H9 (cell line): ENCODE data around the gene VPS16. TPM values are rescaled to one million over a fixed set of nuclear protein-coding genes. Genes with fewer than 3 reads are reported as not detected.

ENCODE experiments used
- DNase-seq: peaks from one replicate; pipeline ENCODE4 v3.0.0-alpha.2; 2017
- H2AFZ ChIP-seq: one replicate; pipeline ENCODE4 v1.6.1; 2013; ENCODE audit warnings: mild to moderate bottlenecking, low read length, control low read depth, moderate library complexity
- H2AK5ac ChIP-seq: 2 replicates; pipeline ENCODE4 v1.6.1; 2013; ENCODE audit warnings: low read length, control low read depth, mixed read lengths; ENCODE audit not compliant: insufficient read length
- H2BK120ac ChIP-seq: one replicate; pipeline ENCODE4 v1.6.1; 2013; ENCODE audit warnings: low read depth, mild to moderate bottlenecking, low read length, control low read depth, inconsistent platforms; ENCODE audit not compliant: poor library complexity, severe bottlenecking
- H2BK12ac ChIP-seq: 2 replicates; pipeline ENCODE4 v1.6.1; 2013; ENCODE audit warnings: low read length, control low read depth, mixed read lengths, low read depth; ENCODE audit not compliant: insufficient read length
- H2BK15ac ChIP-seq: 2 replicates; pipeline ENCODE4 v1.6.1; 2013; ENCODE audit warnings: low read depth, low read length, control low read depth
- H2BK20ac ChIP-seq: one replicate; pipeline ENCODE4 v1.6.1; 2013; ENCODE audit warnings: low read depth, mild to moderate bottlenecking, low read length, control low read depth, inconsistent platforms; ENCODE audit not compliant: poor library complexity, severe bottlenecking
- H2BK5ac ChIP-seq: 2 replicates; pipeline ENCODE4 v1.6.1; 2013; ENCODE audit warnings: low read length, control low read depth, mixed read lengths; ENCODE audit not compliant: insufficient read length
- H3K14ac ChIP-seq: 2 replicates; pipeline ENCODE4 v1.6.1; 2013; ENCODE audit warnings: low read length, control low read depth; ENCODE audit not compliant: insufficient read depth
- H3K18ac ChIP-seq: 2 replicates; pipeline ENCODE4 v1.6.1; 2013; ENCODE audit warnings: low read depth, mild to moderate bottlenecking, mixed read lengths, low read length, control low read depth; ENCODE audit not compliant: insufficient read length
- H3K23ac ChIP-seq: 2 replicates; pipeline ENCODE4 v1.6.1; 2013; ENCODE audit warnings: low read length, control low read depth, mixed read lengths, low read depth; ENCODE audit not compliant: insufficient read length
- H3K23me2 ChIP-seq: 2 replicates; pipeline ENCODE4 v1.6.1; 2013; ENCODE audit warnings: low read depth, mild to moderate bottlenecking, mixed read lengths, low read length, control low read depth; ENCODE audit not compliant: insufficient read length, poor library complexity, severe bottlenecking
- H3K27ac ChIP-seq: 2 replicates; pipeline ENCODE4 v1.5.1; 2013; ENCODE audit warnings: low read length, control low read depth, mixed read lengths, low read depth; ENCODE audit not compliant: insufficient read length
- H3K27me3 ChIP-seq: 2 replicates; pipeline ENCODE4 v1.6.1; 2013; ENCODE audit warnings: low read length, control low read depth, inconsistent platforms; ENCODE audit not compliant: insufficient read depth
- H3K4ac ChIP-seq: 2 replicates; pipeline ENCODE4 v1.6.1; 2013; ENCODE audit warnings: low read depth, mild to moderate bottlenecking, control low read depth, inconsistent platforms, low read length, moderate library complexity
- H3K4me1 ChIP-seq: 2 replicates; pipeline ENCODE4 v1.6.1; 2013; ENCODE audit warnings: low read length, control low read depth, inconsistent platforms; ENCODE audit not compliant: insufficient read depth
- H3K4me2 ChIP-seq: 2 replicates; pipeline ENCODE4 v1.6.1; 2013; ENCODE audit warnings: low read length, control low read depth, mixed read lengths; ENCODE audit not compliant: insufficient read length, insufficient read depth
- H3K56ac ChIP-seq: 2 replicates; pipeline ENCODE4 v1.6.1; 2013; ENCODE audit warnings: low read depth, mild to moderate bottlenecking, mixed read lengths, low read length, control low read depth; ENCODE audit not compliant: insufficient read length
- H3K79me1 ChIP-seq: 2 replicates; pipeline ENCODE4 v1.6.1; 2013; ENCODE audit warnings: low read depth, mild to moderate bottlenecking, moderate library complexity, low read length, control low read depth, inconsistent platforms; ENCODE audit not compliant: insufficient read depth, poor library complexity, severe bottlenecking
- H3K79me2 ChIP-seq: 2 replicates; pipeline ENCODE4 v1.6.1; 2013; ENCODE audit warnings: low read length, control low read depth, inconsistent platforms; ENCODE audit not compliant: insufficient read depth
- H3K9ac ChIP-seq: 2 replicates; pipeline ENCODE4 v1.6.1; 2013; ENCODE audit warnings: low read length, control low read depth, mixed read lengths; ENCODE audit not compliant: insufficient read length; ENCODE audit errors: extremely low read depth
- H3K9me3 ChIP-seq: one replicate; pipeline ENCODE4 v1.6.1; 2013; ENCODE audit warnings: low read depth, low read length, inconsistent platforms; ENCODE audit not compliant: control insufficient read depth
- H3T11ph ChIP-seq: one replicate; pipeline ENCODE4 v1.6.1; 2013; ENCODE audit warnings: mild to moderate bottlenecking, low read length, control low read depth, inconsistent platforms
- H4K20me1 ChIP-seq: one replicate; pipeline ENCODE4 v1.6.1; 2013; ENCODE audit not compliant: control insufficient read depth, insufficient read length, insufficient read depth
- H4K5ac ChIP-seq: 2 replicates; pipeline ENCODE4 v1.6.1; 2013; ENCODE audit warnings: low read depth, mild to moderate bottlenecking, mixed read lengths, low read length, control low read depth; ENCODE audit not compliant: insufficient read length
- H4K8ac ChIP-seq: replicated peaks from 2 replicates; pipeline ENCODE4 v1.6.1; 2013; ENCODE audit warnings: low read length, control low read depth, mixed read lengths, low read depth; ENCODE audit not compliant: insufficient read length
- H4K91ac ChIP-seq: 2 replicates; pipeline ENCODE4 v1.6.1; 2013; ENCODE audit warnings: low read depth, mild to moderate bottlenecking, moderate library complexity, mixed read lengths, low read length, control low read depth; ENCODE audit not compliant: insufficient read length
- H3K27ac Mint-ChIP-seq, 3 experiments: 2 replicates in 2 of 3; 3 replicates in 1 of 3; pipeline ENCODE4 v1.8.0; 2020 to 2021; ENCODE audit warnings: mixed read lengths in 3 of 3, mild to moderate bottlenecking in 1 of 3, moderate library complexity in 1 of 3
- H3K27me3 Mint-ChIP-seq: 2 replicates; pipeline ENCODE4 v1.8.0; 2021; ENCODE audit warnings: low read depth, mild to moderate bottlenecking, moderate library complexity, mixed read lengths
- H3K36me3 Mint-ChIP-seq, 3 experiments: 2 replicates in 2 of 3; 3 replicates in 1 of 3; pipeline ENCODE4 v1.8.0; 2020 to 2021; ENCODE audit warnings: low read depth in 3 of 3, mixed read lengths in 3 of 3; ENCODE audit not compliant: insufficient read depth in 1 of 3
- H3K4me1 Mint-ChIP-seq, 2 experiments: 2 replicates each; pipeline ENCODE4 v1.8.0; 2020; ENCODE audit warnings: mixed read lengths in 2 of 2
- H3K4me3 Mint-ChIP-seq, 2 experiments: 2 replicates in 1 of 2; 3 replicates in 1 of 2; pipeline ENCODE4 v1.8.0; 2020 to 2021; ENCODE audit warnings: mild to moderate bottlenecking in 2 of 2, mixed read lengths in 2 of 2, moderate library complexity in 1 of 2
- H3K9me3 Mint-ChIP-seq, 2 experiments: 2 replicates in 1 of 2; 3 replicates in 1 of 2; pipeline ENCODE4 v1.8.0; 2020; ENCODE audit warnings: mild to moderate bottlenecking in 2 of 2, mixed read lengths in 2 of 2, moderate library complexity in 1 of 2
- WGBS: extraction: QIAGEN DNeasy Blood & Tissue Kit; methylation state at CpG from one replicate; pipeline ENCODE4 v1.1.7; 2013; ENCODE audit warnings: missing lambda C conversion rate, low lambda C conversion rate, mixed read lengths; ENCODE audit not compliant: insufficient read length; ENCODE audit errors: extremely low coverage; 5-methylcytosine and 5-hydroxymethylcytosine counted together
- total RNA-seq: library from RNA; stranded (reverse); gene quantifications from 2 replicates; pipeline ENCODE4 v1.2.1, GENCODE V29; 2021
- TF ChIP-seq, protein P1 (sequence below): fragments of 200-600 bp; sonication (generic); conservative IDR thresholded peaks from 3 replicates; pipeline ENCODE4 v1.8.0; 2021; ENCODE audit warnings: antibody characterized with exemption, mild to moderate bottlenecking

VPS16 gene
- total RNA-seq, 1 experiment from 2014 or later = 32.1 TPM

- Histone ChIP-seq H3K56ac (no peak overlapping the region), H4K20me1 (no peaks in the 10 kb centered on the region), H3K9ac (no peak overlapping the region), H3K79me2 (no peaks in the 10 kb centered on the region), H3K4me2 (no peak overlapping the region), H3K23me2 (no peaks in the 10 kb centered on the region), H3K18ac (no peak overlapping the region), H3K23ac (no peak overlapping the region), H3K79me1 (no peaks in the 10 kb centered on the region), H3K27me3 (peaks cover 18% of the 10 kb centered on the region), H4K5ac (no peak overlapping the region), H2BK20ac (no peak overlapping the region), H2BK12ac (no peak overlapping the region), H3T11ph (no peak overlapping the region), H2AFZ (no peak overlapping the region), H4K91ac (no peak overlapping the region), H2BK120ac (no peak overlapping the region), H3K4ac (no peak overlapping the region), H2BK5ac (no peak overlapping the region), H4K8ac (no peak overlapping the region), H3K27ac (no peak overlapping the region), H2BK15ac (no peak overlapping the region), H3K4me1 (peaks cover 7% of the 10 kb centered on the region; the same call in 1 of the 2 replicates), H3K9me3 (no peaks in the 10 kb centered on the region), H2AK5ac (no peak overlapping the region), H3K14ac (no peak overlapping the region)
- WGBS = no CpG with 5 or more reads among the region's 10 CpGs
- Mint-ChIP-seq H3K4me1 (peaks cover 8 to 11% of the 10 kb centered on the region in 2 experiments), H3K27me3 (peaks cover 62% of the 10 kb centered on the region), H3K27ac (no peak overlapping the region), H3K9me3 (peaks cover 10 to 16% of the 10 kb centered on the region in 2 experiments), H3K4me3 (no peak overlapping the region), H3K36me3 (no peaks in the 10 kb centered on the region; a peak in 1 of 7 replicates)
- TF ChIP-seq, protein P1, sequence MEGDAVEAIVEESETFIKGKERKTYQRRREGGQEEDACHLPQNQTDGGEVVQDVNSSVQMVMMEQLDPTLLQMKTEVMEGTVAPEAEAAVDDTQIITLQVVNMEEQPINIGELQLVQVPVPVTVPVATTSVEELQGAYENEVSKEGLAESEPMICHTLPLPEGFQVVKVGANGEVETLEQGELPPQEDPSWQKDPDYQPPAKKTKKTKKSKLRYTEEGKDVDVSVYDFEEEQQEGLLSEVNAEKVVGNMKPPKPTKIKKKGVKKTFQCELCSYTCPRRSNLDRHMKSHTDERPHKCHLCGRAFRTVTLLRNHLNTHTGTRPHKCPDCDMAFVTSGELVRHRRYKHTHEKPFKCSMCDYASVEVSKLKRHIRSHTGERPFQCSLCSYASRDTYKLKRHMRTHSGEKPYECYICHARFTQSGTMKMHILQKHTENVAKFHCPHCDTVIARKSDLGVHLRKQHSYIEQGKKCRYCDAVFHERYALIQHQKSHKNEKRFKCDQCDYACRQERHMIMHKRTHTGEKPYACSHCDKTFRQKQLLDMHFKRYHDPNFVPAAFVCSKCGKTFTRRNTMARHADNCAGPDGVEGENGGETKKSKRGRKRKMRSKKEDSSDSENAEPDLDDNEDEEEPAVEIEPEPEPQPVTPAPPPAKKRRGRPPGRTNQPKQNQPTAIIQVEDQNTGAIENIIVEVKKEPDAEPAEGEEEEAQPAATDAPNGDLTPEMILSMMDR = no peak
- DNase-seq = no peak
Observed at GRCh38 chr20:2809690-2810089, 30.9 kb upstream of the VPS16 start.
